C4-2B (cell line): ENCODE measurements around the gene ABCB11.

Source experiments
- ZFX ChIP-seq: fragments of 450-650 bp; IDR thresholded peaks from 2 replicates; pipeline ENCODE4 v1.6.1; 2017
- TF ChIP-seq, protein P1 (sequence below): fragments of 450-650 bp; conservative IDR thresholded peaks from 2 replicates; pipeline ENCODE4 v1.5.1; 2017; ENCODE audit warnings: mild to moderate bottlenecking

DNA sequence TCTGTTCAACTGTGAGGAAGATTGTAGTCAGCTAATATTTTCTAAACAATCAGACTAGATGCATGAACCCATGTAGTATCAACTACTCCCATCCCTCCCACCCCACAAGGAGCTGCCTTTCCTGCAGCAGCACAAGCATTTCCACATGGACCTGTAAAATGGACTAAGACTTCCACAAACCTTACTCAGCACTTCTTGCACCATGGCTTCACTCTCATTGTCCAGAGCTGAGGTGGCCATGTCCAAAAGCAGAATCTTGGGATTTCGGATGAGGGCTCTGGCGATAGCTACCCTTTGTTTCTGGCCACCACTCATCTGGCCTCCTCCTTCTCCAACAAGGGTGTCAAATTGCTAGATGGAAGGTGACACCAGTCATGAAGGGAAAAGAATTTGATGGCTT, 61.3 kb downstream of the ABCB11 start:
- TF ChIP-seq, protein P1, sequence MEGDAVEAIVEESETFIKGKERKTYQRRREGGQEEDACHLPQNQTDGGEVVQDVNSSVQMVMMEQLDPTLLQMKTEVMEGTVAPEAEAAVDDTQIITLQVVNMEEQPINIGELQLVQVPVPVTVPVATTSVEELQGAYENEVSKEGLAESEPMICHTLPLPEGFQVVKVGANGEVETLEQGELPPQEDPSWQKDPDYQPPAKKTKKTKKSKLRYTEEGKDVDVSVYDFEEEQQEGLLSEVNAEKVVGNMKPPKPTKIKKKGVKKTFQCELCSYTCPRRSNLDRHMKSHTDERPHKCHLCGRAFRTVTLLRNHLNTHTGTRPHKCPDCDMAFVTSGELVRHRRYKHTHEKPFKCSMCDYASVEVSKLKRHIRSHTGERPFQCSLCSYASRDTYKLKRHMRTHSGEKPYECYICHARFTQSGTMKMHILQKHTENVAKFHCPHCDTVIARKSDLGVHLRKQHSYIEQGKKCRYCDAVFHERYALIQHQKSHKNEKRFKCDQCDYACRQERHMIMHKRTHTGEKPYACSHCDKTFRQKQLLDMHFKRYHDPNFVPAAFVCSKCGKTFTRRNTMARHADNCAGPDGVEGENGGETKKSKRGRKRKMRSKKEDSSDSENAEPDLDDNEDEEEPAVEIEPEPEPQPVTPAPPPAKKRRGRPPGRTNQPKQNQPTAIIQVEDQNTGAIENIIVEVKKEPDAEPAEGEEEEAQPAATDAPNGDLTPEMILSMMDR = no peak
- TF ChIP-seq ZFX = no peak
